ENCODE data around the gene SYNDIG1. TPM values are rescaled to one million over a fixed set of nuclear protein-coding genes. Genes with fewer than 3 reads are reported as not detected.

Gene SYNDIG1
- total and polyA plus RNA-seq, 5 donors: 26.3 to 38.6 (median 34.6) TPM

DNA sequence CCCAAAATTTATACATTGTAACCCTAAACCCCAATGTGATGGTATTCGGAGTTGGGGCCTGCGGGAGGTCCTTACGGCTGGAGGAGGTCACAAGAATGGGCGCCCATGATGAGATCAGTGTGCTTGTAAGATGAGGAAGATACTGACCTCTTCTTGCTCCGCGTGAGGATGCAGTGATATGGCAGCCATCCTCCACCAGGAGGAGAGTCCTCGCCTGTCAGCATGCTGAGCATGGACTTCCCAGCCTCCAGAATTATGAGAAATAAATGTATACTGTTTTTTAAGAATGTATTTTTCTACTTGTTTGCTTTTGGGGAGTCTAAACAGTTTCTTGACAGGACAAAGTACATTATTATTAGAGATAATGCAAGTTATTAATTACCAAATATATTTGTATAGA, 8.7 kb upstream of the SYNDIG1 start:
- intact Hi-C loops (cut with DNase I): no loop called here
- H3K27me3 ChIP-seq (ENCODE audit: control insufficient read depth, insufficient read depth): no peaks in the 10 kb centered on the region
- no peaks in the 10 kb centered on the region for H3K9me3 ChIP-seq (ENCODE audit: control insufficient read depth, low read length)
- DNase-seq: no peak
- 87% methylated on average over 7 of the region's 7 CpGs for WGBS
- H3K4me3 ChIP-seq (ENCODE audit: low read length): no peak overlapping the region
- ATAC-seq: no peak
- H3K27ac ChIP-seq (ENCODE audit: low read length): no peak overlapping the region
- H3K4me1 ChIP-seq (ENCODE audit: control insufficient read depth, insufficient read depth, low read length): no peaks in the 10 kb centered on the region

DNA sequence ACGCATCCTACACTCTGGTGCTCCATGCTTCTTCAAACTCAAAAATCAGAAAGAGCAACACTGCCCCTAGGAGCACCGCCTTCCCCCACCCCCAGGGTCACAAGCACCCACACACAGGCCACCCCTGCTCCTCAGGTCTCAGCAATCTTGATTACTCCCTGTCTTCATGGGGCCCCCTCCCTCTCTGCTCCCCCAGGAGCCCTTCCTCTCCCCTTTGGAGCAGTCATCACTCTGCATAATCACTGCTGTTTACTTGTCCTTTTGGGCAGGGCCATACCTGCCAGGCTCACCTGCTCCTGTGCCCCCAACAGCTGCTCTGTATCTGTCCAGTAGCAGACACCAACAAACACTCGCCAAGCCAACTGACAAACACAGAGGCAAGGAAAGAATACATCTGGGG, 7.6 kb upstream of the SYNDIG1 start:
- H3K4me3 ChIP-seq (ENCODE audit: low read length): no peak overlapping the region
- H3K4me1 ChIP-seq (ENCODE audit: control insufficient read depth, insufficient read depth, low read length): no peaks in the 10 kb centered on the region
- 94% methylated on average over 3 of the region's 3 CpGs for WGBS
- no peaks in the 10 kb centered on the region for H3K27me3 ChIP-seq (ENCODE audit: control insufficient read depth, insufficient read depth)
- ATAC-seq: no peak
- no peak overlapping the region for H3K27ac ChIP-seq (ENCODE audit: low read length)
- H3K9me3 ChIP-seq (ENCODE audit: control insufficient read depth, low read length): no peaks in the 10 kb centered on the region
- DNase-seq: no peak
- intact Hi-C loops (cut with DNase I): no loop called here

DNA sequence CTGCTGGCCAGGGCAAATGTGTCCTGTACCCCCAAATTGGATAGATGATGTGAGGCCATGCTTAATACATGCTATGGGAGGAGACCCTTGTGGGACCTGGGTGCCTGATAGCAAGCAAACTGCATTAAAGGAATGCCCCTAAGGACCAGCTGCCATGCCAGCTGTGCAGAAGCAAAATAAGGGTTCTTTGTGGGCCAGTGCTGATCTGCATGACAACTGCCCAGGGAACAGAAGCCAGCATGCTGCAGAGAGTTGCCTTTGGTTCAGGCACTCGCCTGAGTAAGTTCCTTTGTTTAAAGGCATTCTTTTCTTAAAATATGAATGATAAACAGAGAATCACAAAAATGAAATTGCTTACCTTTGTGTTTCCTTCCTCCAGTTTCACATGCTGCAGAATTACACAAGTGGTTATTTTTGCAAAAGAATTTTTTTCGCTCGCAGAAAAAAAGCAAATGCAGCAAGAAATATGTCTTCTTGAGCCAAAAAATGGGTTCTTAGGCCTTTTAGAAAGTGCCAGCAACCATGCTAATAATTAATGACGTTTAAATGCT, 6.9 kb upstream of the SYNDIG1 start:
- intact Hi-C loops (cut with DNase I): no loop called here
- Histone ChIP-seq H3K27ac (ENCODE audit: low read length) (no peak overlapping the region), H3K9me3 (ENCODE audit: control insufficient read depth, low read length) (no peaks in the 10 kb centered on the region), H3K4me1 (ENCODE audit: control insufficient read depth, insufficient read depth, low read length) (no peaks in the 10 kb centered on the region), H3K4me3 (ENCODE audit: low read length) (no peak overlapping the region), H3K27me3 (ENCODE audit: control insufficient read depth, insufficient read depth) (no peaks in the 10 kb centered on the region)
- WGBS: 64% methylated on average over 4 of the region's 4 CpGs
- no peak for DNase-seq
- no peak for ATAC-seq

DNA sequence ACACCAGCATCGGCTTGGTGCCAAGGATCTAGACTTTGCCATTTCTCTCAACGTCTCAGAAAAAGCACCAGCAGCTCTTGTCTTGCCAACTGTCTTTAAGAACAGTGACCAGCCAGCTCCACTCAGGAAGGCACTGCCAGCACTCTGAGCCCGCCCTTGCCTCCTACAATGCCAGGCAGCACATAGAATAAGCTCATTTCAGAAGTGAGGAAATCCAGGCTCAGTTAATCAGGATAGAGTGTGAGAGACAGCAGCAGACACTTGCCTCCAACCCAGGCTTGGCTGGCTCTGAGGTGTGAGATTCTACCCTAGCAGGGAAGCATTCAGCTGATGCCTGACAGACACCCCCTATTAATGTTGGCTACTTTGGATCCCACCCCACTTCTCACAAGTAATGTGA, 4.3 kb upstream of the SYNDIG1 start:
- ATAC-seq (peak; percentile 79 to 80), DNase-seq (peak in 2 of 3 donors; percentile 38 to 67)
- Histone ChIP-seq H3K4me1 (ENCODE audit: control insufficient read depth, insufficient read depth, low read length) (no peaks in the 10 kb centered on the region), H3K9me3 (ENCODE audit: control insufficient read depth, low read length) (no peaks in the 10 kb centered on the region), H3K27ac (ENCODE audit: low read length) (peak overlapping the region; percentile 84), H3K27me3 (ENCODE audit: control insufficient read depth, insufficient read depth) (no peaks in the 10 kb centered on the region), H3K4me3 (ENCODE audit: low read length) (no peak overlapping the region)
- WGBS: 68% methylated on average over 3 of the region's 3 CpGs
- intact Hi-C loops (cut with DNase I): no loop called here

DNA sequence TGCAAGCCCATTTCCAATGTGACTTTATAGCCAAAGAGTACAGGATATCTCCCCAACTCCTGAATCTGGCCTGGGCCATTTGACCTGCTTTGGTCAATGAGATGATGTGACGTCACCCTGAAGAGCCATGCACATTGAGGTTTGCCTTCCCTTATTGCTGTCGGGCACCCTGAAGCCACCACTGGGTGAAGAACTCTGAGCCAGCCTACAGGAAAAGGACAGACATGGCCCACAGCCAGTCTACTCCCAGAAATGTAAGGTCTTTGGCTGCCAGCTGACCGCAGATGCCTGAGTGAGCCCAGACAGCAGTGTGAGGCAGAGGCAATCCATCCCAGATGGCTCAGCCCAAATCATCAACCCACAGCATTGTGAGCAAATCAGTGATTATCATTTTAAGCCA, 3.7 kb upstream of the SYNDIG1 start:
- DNase-seq: peak; percentile 64 to 76 (median 72)
- 27% methylated on average over 3 of the region's 3 CpGs for WGBS
- H3K27ac ChIP-seq (ENCODE audit: low read length): peak overlapping the region; percentile 84

DNA sequence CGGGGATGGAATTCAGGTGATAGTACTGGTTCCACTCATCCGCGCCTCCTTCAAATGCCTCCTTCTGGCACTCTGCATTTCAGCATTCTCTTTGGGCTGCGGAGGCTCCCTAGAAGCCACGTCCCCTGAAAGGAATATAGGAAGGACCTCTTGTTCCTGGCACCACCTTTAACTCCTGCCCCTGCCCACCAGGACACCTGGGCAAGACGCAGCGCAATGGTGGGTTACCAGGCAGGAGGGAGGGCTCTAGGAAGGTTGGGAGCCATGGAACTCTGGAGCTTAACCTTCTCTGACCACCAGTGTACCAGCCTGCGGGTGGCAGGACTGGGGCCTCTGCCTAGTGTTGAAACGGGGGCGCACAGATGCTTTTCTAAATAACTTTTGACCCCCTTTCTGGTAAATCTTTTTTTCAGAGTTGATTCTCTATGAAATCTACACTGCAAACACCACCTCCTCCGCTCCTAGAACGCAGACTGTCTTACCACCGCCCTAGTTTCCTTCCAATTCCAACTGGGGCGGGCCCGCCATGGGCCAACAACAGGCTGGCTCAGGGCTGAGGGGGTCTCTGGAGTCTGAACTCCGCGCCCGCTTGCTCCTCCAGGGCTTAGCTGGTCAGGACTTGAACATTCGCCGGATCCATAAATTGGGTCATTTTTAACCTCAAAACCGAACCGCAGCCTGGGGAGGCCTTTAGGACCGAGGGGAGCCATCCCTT, 871 bp upstream of the SYNDIG1 start:
- intact Hi-C loops (cut with DNase I): no loop called here
- no peaks in the 10 kb centered on the region for H3K9me3 ChIP-seq (ENCODE audit: control insufficient read depth, low read length)
- 44% methylated on average over 23 of the region's 23 CpGs for WGBS
- ATAC-seq: no peak
- peak overlapping the region; percentile 57 for H3K4me3 ChIP-seq (ENCODE audit: low read length)
- no peak for DNase-seq
- no peaks in the 10 kb centered on the region for H3K27me3 ChIP-seq (ENCODE audit: control insufficient read depth, insufficient read depth)
- H3K27ac ChIP-seq (ENCODE audit: low read length): peak overlapping the region; percentile 29
- H3K4me1 ChIP-seq (ENCODE audit: control insufficient read depth, insufficient read depth, low read length): no peaks in the 10 kb centered on the region

More for the DNA sequence above, 3.7 kb upstream of the SYNDIG1 start:
- peak; percentile 73 to 77 for ATAC-seq
- Histone ChIP-seq H3K27me3 (ENCODE audit: control insufficient read depth, insufficient read depth) (no peaks in the 10 kb centered on the region), H3K4me3 (ENCODE audit: low read length) (no peak overlapping the region), H3K4me1 (ENCODE audit: control insufficient read depth, insufficient read depth, low read length) (no peaks in the 10 kb centered on the region), H3K9me3 (ENCODE audit: control insufficient read depth, low read length) (no peaks in the 10 kb centered on the region)
- intact Hi-C loops (cut with DNase I): no loop called here

DNA sequence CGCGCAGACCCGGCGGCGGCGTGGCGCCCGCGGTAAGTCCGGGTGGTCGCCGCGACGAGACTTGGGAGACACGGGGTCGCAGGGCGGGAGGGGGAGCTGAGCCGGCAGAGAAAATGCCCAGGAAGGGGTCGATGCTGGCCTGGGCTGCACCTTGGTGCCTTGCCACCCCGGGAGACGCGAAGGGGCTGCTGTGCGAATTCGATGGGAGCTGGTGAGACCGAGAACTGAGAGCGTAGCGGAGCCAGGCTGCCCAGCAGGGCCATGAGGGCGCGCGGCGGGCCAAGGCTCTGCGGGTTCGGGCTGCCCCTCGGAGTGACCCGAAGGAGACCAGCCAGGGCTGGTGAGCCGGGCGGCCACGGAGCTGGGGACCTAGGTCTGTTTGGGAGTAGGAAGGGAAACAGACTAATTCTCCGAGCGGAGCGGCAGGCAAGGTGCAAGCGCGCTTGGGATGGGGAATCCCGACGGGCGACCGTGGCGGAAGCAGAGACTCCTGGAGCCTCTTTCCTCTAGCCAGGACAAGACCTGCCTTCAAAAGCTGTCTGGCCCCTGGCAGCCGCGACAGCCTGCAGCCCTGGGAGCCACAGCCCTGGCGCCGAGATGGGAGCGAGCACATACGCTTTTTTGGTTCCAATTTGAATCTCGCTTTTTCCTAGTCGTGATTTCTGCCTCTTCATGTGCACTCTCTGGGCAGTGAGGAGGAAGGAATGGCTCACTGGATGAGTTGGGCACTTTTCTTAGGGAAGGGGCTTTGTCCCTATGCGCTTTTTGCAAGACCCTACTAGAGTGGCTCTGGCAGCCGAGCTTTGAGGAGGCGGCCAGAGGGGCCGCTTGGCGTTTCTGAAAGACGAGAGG, 691 bp downstream of the SYNDIG1 start:
- H3K9me3 ChIP-seq (ENCODE audit: control insufficient read depth, low read length): no peaks in the 10 kb centered on the region
- DNase-seq (no peak), ATAC-seq (peak in 1 of 2 donors; percentile 3)
- peak overlapping the region; percentile 37 for H3K27ac ChIP-seq (ENCODE audit: low read length)
- no peaks in the 10 kb centered on the region for H3K4me1 ChIP-seq (ENCODE audit: control insufficient read depth, insufficient read depth, low read length)
- intact Hi-C loops (cut with DNase I): no loop called here
- H3K4me3 ChIP-seq (ENCODE audit: low read length): peak overlapping the region; percentile 57
- under 1% methylated on average over 62 of the region's 62 CpGs for WGBS
- H3K27me3 ChIP-seq (ENCODE audit: control insufficient read depth, insufficient read depth): no peaks in the 10 kb centered on the region

DNA sequence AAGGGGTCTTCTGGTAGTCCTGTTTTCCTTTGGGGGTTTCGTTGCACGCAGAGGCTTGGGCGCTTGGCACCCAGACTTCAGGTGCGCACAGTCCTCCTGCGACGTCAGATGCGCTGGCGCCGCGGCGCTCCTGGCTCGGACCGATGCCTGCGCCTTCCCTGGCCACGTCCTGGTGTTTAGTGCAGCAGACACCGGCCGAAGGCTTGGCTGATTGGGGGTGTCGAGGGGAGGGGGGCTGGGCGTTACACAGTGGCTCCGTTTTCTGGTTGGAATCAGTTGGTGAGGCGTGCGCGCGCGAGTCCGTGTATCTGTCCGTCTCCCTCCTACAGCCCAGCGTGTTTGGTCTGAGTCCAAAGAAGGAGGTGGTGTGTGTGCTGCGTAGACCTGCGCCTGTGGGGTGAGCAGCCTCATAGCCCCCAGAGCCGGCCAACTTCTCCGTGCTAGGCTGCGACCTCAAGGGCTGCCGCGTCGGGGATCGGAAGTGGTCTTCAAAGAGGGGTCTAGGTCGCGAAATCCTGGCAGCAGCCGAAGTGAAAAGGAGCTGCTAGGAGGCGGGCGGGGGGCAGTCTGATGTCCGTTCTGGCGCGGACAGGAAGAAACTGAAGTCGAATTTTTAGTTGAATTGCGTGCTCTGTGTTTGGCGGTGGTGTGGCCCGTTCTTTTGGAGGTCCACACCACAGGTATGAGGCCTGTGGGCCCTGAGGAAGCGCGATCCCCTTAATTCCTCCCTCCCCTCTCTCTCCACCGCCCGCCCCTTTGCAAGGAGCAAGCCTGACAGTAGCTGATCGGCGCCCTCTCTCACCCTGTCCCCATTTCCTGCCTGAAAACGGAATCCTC, 1.5 kb downstream of the SYNDIG1 start:
- DNase-seq (peak in 2 of 3 donors; percentile 21 to 56), ATAC-seq (peak; percentile 33 to 66)
- 2% methylated on average over 56 of the region's 56 CpGs for WGBS
- Histone ChIP-seq H3K9me3 (ENCODE audit: control insufficient read depth, low read length) (no peaks in the 10 kb centered on the region), H3K4me1 (ENCODE audit: control insufficient read depth, insufficient read depth, low read length) (no peaks in the 10 kb centered on the region), H3K27me3 (ENCODE audit: control insufficient read depth, insufficient read depth) (no peaks in the 10 kb centered on the region), H3K4me3 (ENCODE audit: low read length) (peak overlapping the region; percentile 57), H3K27ac (ENCODE audit: low read length) (peak overlapping the region; percentile 12)
- intact Hi-C loops (cut with DNase I): no loop called here

DNA sequence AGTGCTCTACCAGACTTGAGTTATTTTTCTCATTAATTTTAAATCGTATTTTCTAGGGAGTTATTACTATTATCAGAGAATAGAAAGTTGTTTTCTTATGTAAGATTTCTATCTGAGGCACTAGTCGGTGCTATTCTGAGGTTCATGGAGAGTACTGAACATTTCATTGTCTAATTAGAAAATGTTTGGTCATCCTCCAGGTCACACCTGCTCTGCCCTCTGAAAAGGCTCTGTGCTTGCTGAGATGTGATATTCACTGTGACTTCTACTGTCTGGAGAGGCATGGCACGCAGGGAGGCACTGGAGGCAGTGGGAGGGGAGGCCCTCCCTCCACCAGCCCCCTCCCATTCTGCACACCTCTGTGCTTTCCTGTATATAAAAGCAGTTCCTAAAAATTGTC, 3.0 kb downstream of the SYNDIG1 start:
- Histone ChIP-seq H3K4me3 (ENCODE audit: low read length) (no peak overlapping the region), H3K4me1 (ENCODE audit: control insufficient read depth, insufficient read depth, low read length) (no peaks in the 10 kb centered on the region), H3K27me3 (ENCODE audit: control insufficient read depth, insufficient read depth) (no peaks in the 10 kb centered on the region), H3K9me3 (ENCODE audit: control insufficient read depth, low read length) (no peaks in the 10 kb centered on the region), H3K27ac (ENCODE audit: low read length) (no peak overlapping the region)
- no peak for ATAC-seq
- no peak for DNase-seq
- 65% methylated on average over 3 of the region's 3 CpGs for WGBS
- intact Hi-C loops (cut with DNase I): no loop called here

DNA sequence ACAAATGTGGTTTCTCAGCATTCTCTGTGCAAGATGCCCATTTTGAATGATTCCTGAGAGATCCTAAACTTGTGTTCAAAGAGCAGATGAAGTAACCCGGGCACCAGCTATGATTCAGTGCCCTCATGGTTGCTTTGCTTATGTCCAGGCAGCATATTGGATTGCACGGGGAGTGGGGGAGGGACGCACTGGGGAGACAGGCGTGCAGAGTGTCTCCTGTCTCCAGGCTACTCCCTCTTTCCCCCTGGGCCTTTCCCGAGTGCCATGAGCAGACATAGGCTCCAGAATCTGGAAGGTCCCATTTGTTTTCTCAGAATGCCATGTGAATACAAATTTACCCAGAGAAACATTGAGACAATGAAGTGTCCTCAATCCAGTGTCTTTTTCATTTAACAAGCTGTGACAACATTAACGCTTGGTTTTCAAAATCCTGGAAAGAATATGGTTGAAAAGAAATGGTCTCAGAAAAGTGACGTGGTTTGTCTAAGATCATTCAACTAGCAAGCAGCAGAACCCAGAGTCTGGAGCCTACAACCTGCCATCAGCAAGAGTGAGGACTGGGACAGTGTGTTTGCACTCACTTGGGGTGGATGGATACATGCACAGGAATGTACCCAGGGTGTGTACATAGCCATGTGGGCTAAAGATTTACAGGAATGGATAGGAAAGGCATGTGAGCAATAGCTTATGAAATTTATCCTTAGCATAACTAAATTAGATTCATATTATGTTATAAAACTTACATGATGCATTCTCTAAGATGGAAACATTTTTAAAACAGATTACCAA, 4.2 kb downstream of the SYNDIG1 start:
- Histone ChIP-seq H3K4me3 (ENCODE audit: low read length) (no peak overlapping the region), H3K27ac (ENCODE audit: low read length) (no peak overlapping the region), H3K9me3 (ENCODE audit: control insufficient read depth, low read length) (no peaks in the 10 kb centered on the region), H3K27me3 (ENCODE audit: control insufficient read depth, insufficient read depth) (no peaks in the 10 kb centered on the region), H3K4me1 (ENCODE audit: control insufficient read depth, insufficient read depth, low read length) (peaks cover 2% of the 10 kb centered on the region)
- intact Hi-C loops (cut with DNase I): no loop called here
- ATAC-seq: no peak
- no peak for DNase-seq
- 61% methylated on average over 7 of the region's 7 CpGs for WGBS

All from right cardiac atrium (tissue), 5 donors.